OCI-LY1 (cell line): ENCODE measurements around the gene KSR1.

Experiments used
- H2AFZ ChIP-seq: fragments of 200-600 bp; sonication (generic), shearing (Covaris generic); 2 replicates; pipeline ENCODE4 v1.6.0; 2014; ENCODE audit warnings: antibody characterized with exemption, mild to moderate bottlenecking, low read length
- H3F3A ChIP-seq: fragments of 200-600 bp; sonication (generic), shearing (Covaris generic); 2 replicates; pipeline ENCODE4 v1.6.0; 2014; ENCODE audit warnings: mild to moderate bottlenecking, antibody characterized with exemption, low read length, moderate library complexity; ENCODE audit not compliant: insufficient read depth
- H3K27ac ChIP-seq: fragments of 200-600 bp; sonication (generic); 2 replicates; pipeline ENCODE4 v1.5.1; 2014; ENCODE audit warnings: low read length, mixed run types, mild to moderate bottlenecking, low read depth; ENCODE audit not compliant: poor library complexity, severe bottlenecking
- H3K27me3 ChIP-seq: fragments of 200-600 bp; sonication (generic); 2 replicates; pipeline ENCODE4 v1.6.0; 2014; ENCODE audit warnings: antibody characterized with exemption, mild to moderate bottlenecking, low read length, moderate library complexity; ENCODE audit not compliant: insufficient read depth
- H3K36me3 ChIP-seq: fragments of 200-600 bp; sonication (generic); 2 replicates; pipeline ENCODE4 v1.6.1; 2014; ENCODE audit warnings: mild to moderate bottlenecking, antibody characterized with exemption, low read length, moderate library complexity, mixed read lengths; ENCODE audit not compliant: insufficient read depth
- H3K4me1 ChIP-seq: fragments of 200-600 bp; sonication (generic); 2 replicates; pipeline ENCODE4 v1.5.1; 2014; ENCODE audit warnings: mild to moderate bottlenecking, low read length, moderate library complexity; ENCODE audit not compliant: insufficient read depth, severe bottlenecking
- H3K4me2 ChIP-seq: fragments of 200-600 bp; sonication (generic), shearing (Covaris generic); 2 replicates; pipeline ENCODE4 v1.6.1; 2014; ENCODE audit warnings: low read length
- H3K4me3 ChIP-seq: fragments of 200-600 bp; sonication (generic); 2 replicates; pipeline ENCODE4 v1.5.1; 2014; ENCODE audit warnings: low read length, low read depth, mild to moderate bottlenecking, mixed read lengths; ENCODE audit not compliant: poor library complexity, severe bottlenecking
- H3K79me2 ChIP-seq: fragments of 200-600 bp; shearing (Covaris generic); 2 replicates; pipeline ENCODE4 v1.6.1; 2016; ENCODE audit warnings: mixed run types, low read length, mixed read lengths; ENCODE audit not compliant: insufficient read depth
- H3K9ac ChIP-seq: fragments of 200-600 bp; sonication (generic), shearing (Covaris generic); 2 replicates; pipeline ENCODE4 v1.6.1; 2014; ENCODE audit warnings: mild to moderate bottlenecking, low read length, mixed read lengths
- H3K9me2 ChIP-seq: fragments of 200-600 bp; sonication (generic), shearing (Covaris generic); 2 replicates; pipeline ENCODE4 v1.6.1; 2014; ENCODE audit warnings: low read depth, mild to moderate bottlenecking, low read length, mixed read lengths
- H3K9me3 ChIP-seq: fragments of 200-600 bp; shearing (Covaris generic); 2 replicates; pipeline ENCODE4 v1.6.1; 2014; ENCODE audit warnings: low read length, mixed read lengths
- H4K20me1 ChIP-seq: fragments of 200-600 bp; sonication (generic), shearing (Covaris generic); 2 replicates; pipeline ENCODE4 v1.6.0; 2016; ENCODE audit warnings: mild to moderate bottlenecking, low read length; ENCODE audit not compliant: insufficient read depth
- CTCF ChIP-seq: fragments of 200-600 bp; sonication (generic), shearing (Covaris generic); IDR thresholded peaks from 2 replicates; pipeline ENCODE4 v1.5.1; 2017; ENCODE audit warnings: mild to moderate bottlenecking, antibody characterized with exemption, low read length, moderate library complexity, mixed read lengths
- EZH2 ChIP-seq: fragments of 200-600 bp; sonication (generic), shearing (Covaris generic); IDR thresholded peaks from 2 replicates; pipeline ENCODE4 v1.8.0; 2017; ENCODE audit warnings: borderline replicate concordance, mixed run types, mild to moderate bottlenecking, antibody characterized with exemption, low read length, moderate library complexity, mixed read lengths

The KSR1 gene

DNA sequence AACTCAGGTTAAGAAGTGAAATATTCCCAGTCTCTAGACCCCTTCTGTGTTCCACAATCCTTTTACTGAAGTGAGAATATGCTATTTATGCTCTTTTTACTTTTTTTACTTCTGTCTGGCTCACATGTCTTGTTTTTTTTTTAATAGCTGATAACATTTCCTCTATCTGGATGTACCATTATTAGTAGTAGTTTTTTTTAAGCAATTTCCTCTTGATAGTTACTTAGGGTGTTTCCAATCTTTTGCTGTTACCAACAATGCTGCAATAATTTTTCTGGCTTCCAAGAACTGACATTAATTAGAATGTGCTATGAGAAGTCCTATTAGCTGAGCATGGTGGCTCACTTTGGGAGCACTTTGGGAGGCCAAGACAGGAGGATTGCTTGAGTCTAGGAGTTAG, 32.0 kb downstream of the KSR1 start:
- no peaks in the 10 kb centered on the region for H3K79me2 ChIP-seq

DNA sequence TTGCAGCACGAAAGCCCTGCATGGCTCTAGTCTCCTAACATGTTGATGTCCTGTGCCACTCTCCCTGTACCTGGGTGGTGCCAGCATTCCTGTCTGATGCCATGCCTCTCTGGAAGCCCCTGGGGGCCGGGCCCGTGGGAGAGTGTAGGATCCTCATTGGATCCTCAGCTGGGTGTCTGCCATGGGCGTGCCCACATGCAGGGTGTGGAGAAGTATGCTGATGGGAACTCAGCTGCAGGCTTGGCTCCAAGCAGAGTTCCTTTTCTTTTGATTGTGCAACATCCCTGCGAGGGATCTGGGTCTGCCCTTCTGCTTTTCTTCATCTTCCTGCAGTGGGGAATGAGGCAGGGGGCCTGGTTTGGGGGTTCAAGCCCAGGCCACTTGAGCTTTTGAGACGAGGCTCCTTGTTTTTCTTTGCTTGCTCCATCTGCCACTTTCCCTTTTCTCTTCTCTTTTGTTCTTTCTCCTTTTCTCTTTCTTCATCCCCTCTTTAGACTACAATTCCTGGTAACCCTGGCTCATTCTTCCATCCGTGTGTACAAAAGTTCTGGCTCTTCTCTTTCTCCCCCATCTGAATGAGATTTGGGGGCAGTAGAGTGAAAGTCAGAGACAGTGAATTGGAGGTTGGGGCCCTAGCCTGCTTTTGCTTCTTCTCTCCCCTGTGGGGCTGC, 32.9 kb downstream of the KSR1 start:
- no peaks in the 10 kb centered on the region for H3K36me3 ChIP-seq
- H3K4me2 ChIP-seq = no peak overlapping the region
- no peaks in the 10 kb centered on the region for H3K9me3 ChIP-seq
- no peak overlapping the region for H2AFZ ChIP-seq
- no peaks in the 10 kb centered on the region for H3F3A ChIP-seq
- H3K79me2 ChIP-seq = no peaks in the 10 kb centered on the region
- H3K4me1 ChIP-seq = no peaks in the 10 kb centered on the region
- H3K9ac ChIP-seq = no peak overlapping the region
- no peak for TF ChIP-seq CTCF
- no peak for TF ChIP-seq EZH2
- H4K20me1 ChIP-seq = no peaks in the 10 kb centered on the region
- 0 out of 2 replicates have a peak, but pooled peaks cover 10% of the 10 kb centered on the region for H3K27me3 ChIP-seq
- no peak overlapping the region for H3K4me3 ChIP-seq
- H3K27ac ChIP-seq = no peak overlapping the region
- no peaks in the 10 kb centered on the region for H3K9me2 ChIP-seq

More for the DNA sequence above, 32.0 kb downstream of the KSR1 start:
- H3K4me3 ChIP-seq = no peak overlapping the region
- H3K27ac ChIP-seq = no peak overlapping the region
- no peak for TF ChIP-seq EZH2
- TF ChIP-seq CTCF = no peak
- H3K4me2 ChIP-seq = no peak overlapping the region
- H3K27me3 ChIP-seq = 0 out of 2 replicates have a peak, but pooled peaks cover 7% of the 10 kb centered on the region
- H3K4me1 ChIP-seq = no peaks in the 10 kb centered on the region
- H3K9me2 ChIP-seq = no peaks in the 10 kb centered on the region
- no peaks in the 10 kb centered on the region for H4K20me1 ChIP-seq
- no peak overlapping the region for H3K9ac ChIP-seq
- H3K9me3 ChIP-seq = no peaks in the 10 kb centered on the region
- H3K36me3 ChIP-seq = no peaks in the 10 kb centered on the region
- no peaks in the 10 kb centered on the region for H3F3A ChIP-seq
- H2AFZ ChIP-seq = no peak overlapping the region

- Histone ChIP-seq H3K4me3 (no peak overlapping the region), H4K20me1 (no peaks in the 10 kb centered on the region), H3K4me1 (no peaks in the 10 kb centered on the region), H3K9me3 (no peaks in the 10 kb centered on the region), H3K27me3 (0 out of 2 replicates have a peak, but pooled peaks cover 10% of the 10 kb centered on the region), H3K4me2 (no peak overlapping the region), H3K36me3 (no peaks in the 10 kb centered on the region), H2AFZ (no peak overlapping the region), H3K9ac (no peak overlapping the region), H3K9me2 (no peaks in the 10 kb centered on the region), H3F3A (no peaks in the 10 kb centered on the region), H3K79me2 (no peaks in the 10 kb centered on the region), H3K27ac (no peak overlapping the region)
- TF ChIP-seq CTCF (no peak), EZH2 (no peak)
Observed at GRCh38 chr17:27490391-27490790, 34.1 kb downstream of the KSR1 start.
